K562 (cell line): Measurements from ENCODE around the gene ABHD5. TPM values are rescaled to one million over a fixed set of nuclear protein-coding genes. Genes with fewer than 3 reads are reported as not detected.

ENCODE experiments used
- ARID2 ChIP-seq: fragments of 450-650 bp; IDR thresholded peaks from 2 replicates; pipeline ENCODE4 v1.6.1; 2017; ENCODE audit warnings: antibody characterized with exemption, mild to moderate bottlenecking
- BACH1 ChIP-seq: fragments of 200-800 bp; sonication (Bioruptor generic); IDR thresholded peaks from 2 replicates; pipeline ENCODE4 v1.6.1; 2016; ENCODE audit warnings: missing genetic modification characterization, missing compliant biosample characterization
- BRD9 ChIP-seq: fragments of 450-650 bp; IDR thresholded peaks from 2 replicates; pipeline ENCODE4 v1.6.1; 2018; ENCODE audit warnings: low read depth; ENCODE audit not compliant: partially characterized antibody
- DDX20 ChIP-seq: fragments of 450-650 bp; IDR thresholded peaks from 2 replicates; pipeline ENCODE4 v1.6.1; 2016; ENCODE audit warnings: missing genetic modification characterization, low read depth, mild to moderate bottlenecking, missing compliant biosample characterization, moderate library complexity
- ETV5 ChIP-seq: sonication (generic); formaldehyde crosslinking; IDR thresholded peaks from 2 replicates; pipeline ENCODE4 v1.4.0; 2020; ENCODE audit warnings: low read depth, mild to moderate bottlenecking, missing genetic modification reagents
- HDAC8 ChIP-seq: fragments of 450-650 bp; IDR thresholded peaks from 2 replicates; pipeline ENCODE4 v1.6.1; 2016; ENCODE audit warnings: mild to moderate bottlenecking, missing genetic modification characterization, moderate library complexity, missing compliant biosample characterization
- IRF9 ChIP-seq: fragments of 450-650 bp; IDR thresholded peaks from 2 replicates; pipeline ENCODE4 v1.6.1; 2016; ENCODE audit warnings: missing biosample characterization, missing genetic modification characterization
- MAFG ChIP-seq: fragments of 450-650 bp; conservative IDR thresholded peaks from 2 replicates; pipeline ENCODE4 v1.6.1; 2016; ENCODE audit warnings: missing genetic modification characterization, missing compliant biosample characterization
- MAFK ChIP-seq: IDR thresholded peaks from 2 replicates; pipeline ENCODE4 v1.6.1; 2011; ENCODE audit warnings: low read length, improper control_type of control experiment
- MECOM ChIP-seq: fragments of 250-450 bp; sonication (Bioruptor Pico); IDR thresholded peaks from 2 replicates; pipeline ENCODE4 v1.8.0; 2022; ENCODE audit warnings: inconsistent platforms
- PTRF ChIP-seq: fragments of 450-650 bp; IDR thresholded peaks from 2 replicates; pipeline ENCODE4 v1.6.1; 2016; ENCODE audit warnings: mild to moderate bottlenecking, missing genetic modification characterization, missing compliant biosample characterization
- RBFOX2 ChIP-seq: fragments of 200-400 bp; formaldehyde crosslinking; IDR thresholded peaks from 2 replicates; pipeline ENCODE4 v1.6.1; 2017; ENCODE audit warnings: low read depth, mild to moderate bottlenecking, low read length, moderate library complexity
- SMAD4 ChIP-seq: fragments of 250-450 bp; sonication (Bioruptor Pico); conservative IDR thresholded peaks from 2 replicates; pipeline ENCODE4 v1.8.0; 2021; ENCODE audit warnings: inconsistent platforms, mild to moderate bottlenecking, moderate library complexity
- ZBTB17 ChIP-seq: fragments of 450-650 bp; formaldehyde crosslinking; IDR thresholded peaks from 2 replicates; pipeline ENCODE4 v1.4.0; 2020; ENCODE audit warnings: mild to moderate bottlenecking
- ZKSCAN3 ChIP-seq: fragments of 250-450 bp; sonication (Bioruptor Pico); IDR thresholded peaks from 2 replicates; pipeline ENCODE4 v1.4.0; 2020
- ZNF589 ChIP-seq: fragments of 200-800 bp; sonication (Bioruptor generic); IDR thresholded peaks from 2 replicates; pipeline ENCODE4 v1.6.1; 2016; ENCODE audit warnings: low read depth, missing genetic modification characterization, missing compliant biosample characterization
- ZNF592 ChIP-seq: fragments of 450-650 bp; IDR thresholded peaks from 2 replicates; pipeline ENCODE4 v1.6.1; 2017; ENCODE audit warnings: antibody characterized with exemption, mild to moderate bottlenecking
- ZNF644 ChIP-seq: fragments of 200-800 bp; sonication (Bioruptor generic); IDR thresholded peaks from 2 replicates; pipeline ENCODE4 v1.6.1; 2016; ENCODE audit warnings: low read depth, missing genetic modification characterization, missing compliant biosample characterization
- polyA plus RNA-seq, 8 experiments: library from polyadenylated mRNA; depleted of rRNA in 4 of 8; stranded (reverse) in 5 of 8; unstranded in 3 of 8; fragments of >200 nt; fragmentation: Nextera tagmentation in 2 of 8; fragmentation: Illumina TruSeq in 1 of 8; extraction: Ambion mirVana in 2 of 8; extraction: Trizol in 1 of 8; gene quantifications; 2 replicates each; pipeline versions ENCODE4 v1.2.1 to v1.2.3, GENCODE V29; 2011 to 2014; ENCODE audit warnings: inconsistent platforms in 1 of 8, missing spikeins in 1 of 8
- total RNA-seq, 7 experiments: library from RNA; depleted of rRNA in 6 of 7; stranded (reverse); fragments of >200 nt in 6 of 7; fragmentation: Illumina TruSeq in 2 of 7; extraction: Trizol in 2 of 7; gene quantifications; 2 replicates each; pipeline versions ENCODE4 v1.2.1 to v1.2.3, GENCODE V29; 2011 to 2021; ENCODE audit warnings: low replicate concordance in 1 of 7
- TF ChIP-seq, protein P1 (sequence below): fragments of 450-650 bp; conservative IDR thresholded peaks from 2 replicates; pipeline ENCODE4 v1.6.1; 2016; ENCODE audit warnings: missing genetic modification characterization, low read depth, mild to moderate bottlenecking, control low read depth, missing compliant biosample characterization

The ABHD5 gene
- total and polyA plus RNA-seq, 9 of the 15 experiments (the other 6 are each of a cell fraction or from before 2014, with no cell fraction given), result 27.8 to 61.7 (median 39.9) TPM

GRCh38 chr3:43647331-43648166 is 43.2 kb upstream of the ABHD5 start (continued):
- TF ChIP-seq ZNF592 (peak; percentile 86), MAFK (no peak), HDAC8 (tag) (0 out of 2 replicates have a peak, but pooled peaks have one; percentile 54), BACH1 (tag) (peak; percentile 72; the same call in 1 of the 2 replicates), ARID2 (no peak), IRF9 (tag) (peak; percentile 76; the same call in 1 of the 2 replicates), MECOM (CRISPR knock-in tag) (peak; percentile 9), ZBTB17 (0 out of 2 replicates have a peak, but pooled peaks have one; percentile 59), DDX20 (0 out of 2 replicates have a peak, but pooled peaks have one; percentile 38), BRD9 (peak; percentile 56), ZKSCAN3 (CRISPR knock-in tag) (no peak), ETV5 (no peak), SMAD4 (peak; percentile 71), PTRF (0 out of 2 replicates have a peak, but pooled peaks have one; percentile 5), ZNF589 (CRISPR knock-in tag) (peak; percentile 67), RBFOX2 (peak; percentile 47; the same call in 1 of the 2 replicates), ZNF644 (tag) (peak; percentile 23; the same call in 1 of the 2 replicates), MAFG (no peak)
- TF ChIP-seq, protein P1, sequence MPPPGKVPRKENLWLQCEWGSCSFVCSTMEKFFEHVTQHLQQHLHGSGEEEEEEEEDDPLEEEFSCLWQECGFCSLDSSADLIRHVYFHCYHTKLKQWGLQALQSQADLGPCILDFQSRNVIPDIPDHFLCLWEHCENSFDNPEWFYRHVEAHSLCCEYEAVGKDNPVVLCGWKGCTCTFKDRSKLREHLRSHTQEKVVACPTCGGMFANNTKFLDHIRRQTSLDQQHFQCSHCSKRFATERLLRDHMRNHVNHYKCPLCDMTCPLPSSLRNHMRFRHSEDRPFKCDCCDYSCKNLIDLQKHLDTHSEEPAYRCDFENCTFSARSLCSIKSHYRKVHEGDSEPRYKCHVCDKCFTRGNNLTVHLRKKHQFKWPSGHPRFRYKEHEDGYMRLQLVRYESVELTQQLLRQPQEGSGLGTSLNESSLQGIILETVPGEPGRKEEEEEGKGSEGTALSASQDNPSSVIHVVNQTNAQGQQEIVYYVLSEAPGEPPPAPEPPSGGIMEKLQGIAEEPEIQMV (tag), result peak; percentile 4; the same call in 1 of the 2 replicates
